ENCODE measurements around the gene NTRK1. TPM values are rescaled to one million over a fixed set of nuclear protein-coding genes. Genes with fewer than 3 reads are reported as not detected.
A peak's percentile ranks its signal among the peaks of the same experiment; 100 is the strongest.

Gene NTRK1
- total and polyA plus RNA-seq, 3 donors from 2014 or later: 4.7 to 38.8 (median 14.6) TPM

DNA sequence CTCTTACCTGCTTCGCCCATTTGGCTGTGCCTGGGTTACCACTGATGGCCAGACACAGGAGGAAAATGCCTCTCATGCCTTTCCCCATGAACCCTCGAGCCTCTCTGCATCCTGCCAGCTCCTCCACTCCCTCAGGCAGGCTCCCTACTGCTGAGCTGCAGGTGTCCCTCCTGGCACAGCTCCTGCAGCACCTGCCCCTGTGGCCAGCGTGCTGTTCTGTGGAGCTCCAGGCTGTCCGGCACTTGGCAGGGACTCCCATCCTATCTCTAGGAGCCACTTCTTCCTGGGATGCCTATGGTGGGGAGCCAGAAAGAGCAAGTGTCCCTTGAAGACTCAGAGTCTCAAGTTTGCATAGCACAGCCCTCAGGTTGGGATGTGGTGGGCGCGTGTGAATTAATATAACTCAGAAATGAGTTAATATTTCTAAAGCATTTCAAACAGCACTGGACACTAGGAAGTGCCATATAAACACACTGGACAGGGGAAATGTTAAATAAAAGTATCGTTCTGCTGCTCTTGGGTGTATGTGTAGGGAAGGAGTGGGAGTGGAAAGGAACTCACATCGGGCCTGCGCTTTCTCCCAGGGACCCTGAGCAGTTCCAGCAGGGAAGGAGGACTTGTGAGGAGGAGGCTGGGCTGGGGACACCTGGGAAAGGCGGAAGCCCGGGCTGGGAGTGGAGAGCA is 62.5 kb downstream of the NTRK1 start:
- intact Hi-C loops (cut with DNase I; ENCODE audit: low total_unique reads): no loop called here
- no peaks in the 10 kb centered on the region for H3K9me3 ChIP-seq
- no peaks in the 10 kb centered on the region for H3K36me3 ChIP-seq (ENCODE audit: low read depth, missing control alignments)
- peaks cover 13% of the 10 kb centered on the region for H3K4me1 ChIP-seq
- DNase-seq: no peak
- whole genome bisulfite sequencing, 2 donors: 28 to 31% methylated on average over 11 of the region's 11 CpGs
- TF ChIP-seq, protein P1, sequence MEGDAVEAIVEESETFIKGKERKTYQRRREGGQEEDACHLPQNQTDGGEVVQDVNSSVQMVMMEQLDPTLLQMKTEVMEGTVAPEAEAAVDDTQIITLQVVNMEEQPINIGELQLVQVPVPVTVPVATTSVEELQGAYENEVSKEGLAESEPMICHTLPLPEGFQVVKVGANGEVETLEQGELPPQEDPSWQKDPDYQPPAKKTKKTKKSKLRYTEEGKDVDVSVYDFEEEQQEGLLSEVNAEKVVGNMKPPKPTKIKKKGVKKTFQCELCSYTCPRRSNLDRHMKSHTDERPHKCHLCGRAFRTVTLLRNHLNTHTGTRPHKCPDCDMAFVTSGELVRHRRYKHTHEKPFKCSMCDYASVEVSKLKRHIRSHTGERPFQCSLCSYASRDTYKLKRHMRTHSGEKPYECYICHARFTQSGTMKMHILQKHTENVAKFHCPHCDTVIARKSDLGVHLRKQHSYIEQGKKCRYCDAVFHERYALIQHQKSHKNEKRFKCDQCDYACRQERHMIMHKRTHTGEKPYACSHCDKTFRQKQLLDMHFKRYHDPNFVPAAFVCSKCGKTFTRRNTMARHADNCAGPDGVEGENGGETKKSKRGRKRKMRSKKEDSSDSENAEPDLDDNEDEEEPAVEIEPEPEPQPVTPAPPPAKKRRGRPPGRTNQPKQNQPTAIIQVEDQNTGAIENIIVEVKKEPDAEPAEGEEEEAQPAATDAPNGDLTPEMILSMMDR (IDR thresholded peaks at IDR 0.05): no peak
- TF ChIP-seq POLR2A (IDR thresholded peaks at IDR 0.05): no peak
- no peak overlapping the region for H3K4me3 ChIP-seq
- H3K27ac ChIP-seq: no peak overlapping the region
- H3K27me3 ChIP-seq: no peaks in the 10 kb centered on the region

DNA sequence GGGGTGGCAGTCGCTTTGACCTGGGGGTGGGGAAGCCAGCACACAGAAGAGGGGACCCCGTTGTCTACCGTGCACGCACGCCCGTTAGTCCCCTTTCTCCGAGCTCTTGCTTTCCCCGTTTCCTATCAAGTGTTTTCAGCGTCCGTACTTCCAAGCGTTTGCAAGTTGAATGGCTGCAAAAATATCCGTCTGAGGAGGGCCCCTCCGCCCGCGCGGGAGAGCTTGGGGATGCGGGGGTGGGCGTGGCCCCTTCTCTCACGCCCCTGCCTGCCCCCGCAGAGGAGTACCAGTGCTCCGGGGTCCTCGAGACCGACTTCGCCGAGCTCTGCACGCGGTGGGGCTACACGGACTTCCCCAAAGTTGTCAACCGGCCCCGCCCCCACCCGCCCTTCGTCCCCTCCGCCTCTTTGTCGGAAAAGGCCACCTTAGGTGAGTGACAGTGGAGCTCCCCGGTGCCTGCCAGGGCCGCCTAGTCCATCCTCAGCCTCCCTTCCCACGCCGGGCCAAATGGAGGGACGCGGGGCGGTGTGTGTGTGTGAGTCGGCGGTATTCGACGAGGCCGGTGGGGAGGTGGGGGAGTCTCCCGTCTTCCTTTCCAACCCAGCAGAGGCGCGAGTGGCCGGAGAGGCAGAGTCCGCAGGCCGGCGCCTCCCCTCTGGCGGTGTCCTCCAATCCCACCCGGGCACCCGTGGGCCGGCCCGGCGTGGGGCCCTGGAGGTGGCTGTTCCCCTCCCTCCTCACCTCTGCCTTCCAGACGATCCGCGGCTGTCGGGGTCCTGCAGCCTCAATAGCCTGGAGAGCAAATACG is 63.2 kb downstream of the NTRK1 start:
- no peaks in the 10 kb centered on the region for H3K36me3 ChIP-seq (ENCODE audit: low read depth, missing control alignments)
- no peak for DNase-seq
- no peak overlapping the region for H3K27ac ChIP-seq
- peak overlapping the region; percentile 21 to 23 for H3K4me3 ChIP-seq
- WGBS, 2 donors: 10 to 16% methylated on average over 28 to 53 of the region's 64 CpGs
- peaks cover 13% of the 10 kb centered on the region for H3K4me1 ChIP-seq
- no peaks in the 10 kb centered on the region for H3K9me3 ChIP-seq
- intact Hi-C loops (cut with DNase I; ENCODE audit: low total_unique reads): no loop called here
- no peaks in the 10 kb centered on the region for H3K27me3 ChIP-seq
- TF ChIP-seq POLR2A (IDR thresholded peaks at IDR 0.05): no peak
- TF ChIP-seq, protein P1 (IDR thresholded peaks at IDR 0.05): no peak

DNA sequence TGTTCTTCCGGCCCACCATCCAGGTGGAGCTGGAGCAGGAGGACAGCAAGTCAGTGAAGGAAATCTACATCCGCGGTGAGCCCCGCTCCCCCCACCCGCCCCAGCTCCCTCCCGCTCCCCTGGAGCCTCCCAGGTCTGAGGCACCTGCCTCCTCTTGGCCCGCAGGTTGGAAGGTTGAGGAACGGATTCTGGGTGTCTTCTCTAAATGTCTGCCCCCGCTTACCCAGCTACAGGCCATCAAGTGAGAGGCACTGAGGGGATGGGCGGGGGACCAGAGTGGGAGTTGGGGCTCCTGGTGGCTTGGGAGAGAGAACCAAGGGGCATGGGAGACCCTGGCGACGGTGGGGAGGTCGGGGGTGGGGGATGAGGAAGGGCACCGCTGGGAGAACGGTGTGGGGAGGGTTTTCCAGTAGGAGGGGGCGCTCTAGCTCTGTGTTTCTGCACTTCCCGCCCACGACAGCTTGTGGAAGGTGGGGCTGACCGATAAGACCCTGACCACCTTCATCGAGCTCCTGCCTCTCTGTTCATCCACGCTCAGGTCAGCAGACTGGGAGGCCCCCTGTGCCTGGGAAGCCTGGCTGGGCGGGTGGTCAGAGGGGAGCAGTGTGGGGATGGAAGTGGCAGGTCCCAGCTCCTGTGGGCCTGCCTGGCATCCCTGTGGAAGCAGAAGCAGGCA is 64.0 kb downstream of the NTRK1 start:
- Histone ChIP-seq H3K27me3 (no peaks in the 10 kb centered on the region), H3K36me3 (ENCODE audit: low read depth, missing control alignments) (no peaks in the 10 kb centered on the region), H3K4me1 (peaks cover 13% of the 10 kb centered on the region), H3K9me3 (no peaks in the 10 kb centered on the region), H3K4me3 (peak overlapping the region; percentile 21 to 23), H3K27ac (no peak overlapping the region)
- TF ChIP-seq POLR2A (IDR thresholded peaks at IDR 0.05): no peak
- TF ChIP-seq, protein P1 (IDR thresholded peaks at IDR 0.05): no peak
- no peak for DNase-seq
- 49 to 63% methylated on average over 8 to 22 of the region's 22 CpGs for WGBS, 2 donors
- intact Hi-C loops (cut with DNase I; ENCODE audit: low total_unique reads): no loop called here

DNA sequence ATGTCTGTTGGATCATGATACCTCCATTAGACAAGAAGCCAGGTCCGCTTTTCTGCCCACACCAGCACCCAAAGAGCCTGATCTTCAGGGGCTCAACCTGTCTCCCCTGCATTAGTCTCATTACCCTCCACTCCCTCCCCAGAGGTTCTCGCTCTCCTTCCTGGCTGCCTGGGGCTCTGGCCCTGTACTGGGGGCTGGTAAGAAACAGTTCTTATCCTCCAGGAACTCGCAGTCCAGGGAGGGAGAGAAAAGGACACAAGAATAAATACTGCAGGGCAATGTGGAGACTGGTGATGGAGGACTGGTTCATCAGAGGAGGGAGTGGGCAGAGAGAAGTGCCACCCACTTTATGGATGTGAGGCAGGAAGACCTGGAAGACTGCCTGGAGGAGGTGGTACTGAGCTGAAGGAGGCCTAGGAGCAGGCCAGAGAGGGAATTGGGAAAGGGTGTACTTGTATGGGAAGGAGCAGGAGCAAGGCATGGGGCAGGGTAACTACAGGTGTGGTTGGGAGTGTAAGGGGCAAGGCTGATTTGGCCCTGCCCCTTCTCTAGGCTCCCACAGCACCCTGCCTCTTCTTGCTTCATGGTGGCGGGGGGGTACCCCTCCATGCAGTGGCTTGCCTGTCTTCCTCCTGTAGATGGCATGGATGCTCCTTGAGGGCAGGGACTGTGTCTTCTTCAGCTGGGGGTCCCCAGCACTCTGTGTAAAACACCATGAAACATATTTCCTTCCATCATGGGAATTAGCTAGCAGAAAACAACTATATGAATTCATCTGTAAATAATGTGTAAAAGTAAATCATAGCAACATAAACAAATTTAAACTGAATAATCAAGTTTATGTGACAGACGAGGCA is 64.7 kb downstream of the NTRK1 start:
- Histone ChIP-seq H3K27me3 (no peaks in the 10 kb centered on the region), H3K4me3 (no peak overlapping the region), H3K9me3 (no peaks in the 10 kb centered on the region), H3K4me1 (peaks cover 13% of the 10 kb centered on the region), H3K36me3 (ENCODE audit: low read depth, missing control alignments) (no peaks in the 10 kb centered on the region), H3K27ac (no peak overlapping the region)
- intact Hi-C loops (cut with DNase I; ENCODE audit: low total_unique reads): no loop called here
- TF ChIP-seq, protein P1 (IDR thresholded peaks at IDR 0.05): no peak
- no peak for TF ChIP-seq POLR2A (IDR thresholded peaks at IDR 0.05)
- 79 to 87% methylated on average over 5 of the region's 5 CpGs for WGBS, 2 donors
- DNase-seq: no peak

Data from testis (tissue), 3 donors.